H9 (cell line): ENCODE data around the gene SNCA. TPM values are rescaled to one million over a fixed set of nuclear protein-coding genes. Genes with fewer than 3 reads are reported as not detected.

Experiments used
- DNase-seq: peaks from one replicate; pipeline ENCODE4 v3.0.0-alpha.2; 2017
- H2AFZ ChIP-seq: one replicate; pipeline ENCODE4 v1.6.1; 2013; ENCODE audit warnings: mild to moderate bottlenecking, low read length, control low read depth, moderate library complexity
- H2AK5ac ChIP-seq: 2 replicates; pipeline ENCODE4 v1.6.1; 2013; ENCODE audit warnings: low read length, control low read depth, mixed read lengths; ENCODE audit not compliant: insufficient read length
- H2BK120ac ChIP-seq: one replicate; pipeline ENCODE4 v1.6.1; 2013; ENCODE audit warnings: low read depth, mild to moderate bottlenecking, low read length, control low read depth, inconsistent platforms; ENCODE audit not compliant: poor library complexity, severe bottlenecking
- H2BK12ac ChIP-seq: 2 replicates; pipeline ENCODE4 v1.6.1; 2013; ENCODE audit warnings: low read length, control low read depth, mixed read lengths, low read depth; ENCODE audit not compliant: insufficient read length
- H2BK15ac ChIP-seq: 2 replicates; pipeline ENCODE4 v1.6.1; 2013; ENCODE audit warnings: low read depth, low read length, control low read depth
- H2BK20ac ChIP-seq: one replicate; pipeline ENCODE4 v1.6.1; 2013; ENCODE audit warnings: low read depth, mild to moderate bottlenecking, low read length, control low read depth, inconsistent platforms; ENCODE audit not compliant: poor library complexity, severe bottlenecking
- H2BK5ac ChIP-seq: 2 replicates; pipeline ENCODE4 v1.6.1; 2013; ENCODE audit warnings: low read length, control low read depth, mixed read lengths; ENCODE audit not compliant: insufficient read length
- H3K14ac ChIP-seq: 2 replicates; pipeline ENCODE4 v1.6.1; 2013; ENCODE audit warnings: low read length, control low read depth; ENCODE audit not compliant: insufficient read depth
- H3K18ac ChIP-seq: 2 replicates; pipeline ENCODE4 v1.6.1; 2013; ENCODE audit warnings: low read depth, mild to moderate bottlenecking, mixed read lengths, low read length, control low read depth; ENCODE audit not compliant: insufficient read length
- H3K23ac ChIP-seq: 2 replicates; pipeline ENCODE4 v1.6.1; 2013; ENCODE audit warnings: low read length, control low read depth, mixed read lengths, low read depth; ENCODE audit not compliant: insufficient read length
- H3K23me2 ChIP-seq: 2 replicates; pipeline ENCODE4 v1.6.1; 2013; ENCODE audit warnings: low read depth, mild to moderate bottlenecking, mixed read lengths, low read length, control low read depth; ENCODE audit not compliant: insufficient read length, poor library complexity, severe bottlenecking
- H3K27ac ChIP-seq: 2 replicates; pipeline ENCODE4 v1.5.1; 2013; ENCODE audit warnings: low read length, control low read depth, mixed read lengths, low read depth; ENCODE audit not compliant: insufficient read length
- H3K27me3 ChIP-seq: 2 replicates; pipeline ENCODE4 v1.6.1; 2013; ENCODE audit warnings: low read length, control low read depth, inconsistent platforms; ENCODE audit not compliant: insufficient read depth
- H3K4ac ChIP-seq: 2 replicates; pipeline ENCODE4 v1.6.1; 2013; ENCODE audit warnings: low read depth, mild to moderate bottlenecking, control low read depth, inconsistent platforms, low read length, moderate library complexity
- H3K4me1 ChIP-seq: 2 replicates; pipeline ENCODE4 v1.6.1; 2013; ENCODE audit warnings: low read length, control low read depth, inconsistent platforms; ENCODE audit not compliant: insufficient read depth
- H3K4me2 ChIP-seq: 2 replicates; pipeline ENCODE4 v1.6.1; 2013; ENCODE audit warnings: low read length, control low read depth, mixed read lengths; ENCODE audit not compliant: insufficient read length, insufficient read depth
- H3K56ac ChIP-seq: 2 replicates; pipeline ENCODE4 v1.6.1; 2013; ENCODE audit warnings: low read depth, mild to moderate bottlenecking, mixed read lengths, low read length, control low read depth; ENCODE audit not compliant: insufficient read length
- H3K79me1 ChIP-seq: 2 replicates; pipeline ENCODE4 v1.6.1; 2013; ENCODE audit warnings: low read depth, mild to moderate bottlenecking, moderate library complexity, low read length, control low read depth, inconsistent platforms; ENCODE audit not compliant: insufficient read depth, poor library complexity, severe bottlenecking
- H3K79me2 ChIP-seq: 2 replicates; pipeline ENCODE4 v1.6.1; 2013; ENCODE audit warnings: low read length, control low read depth, inconsistent platforms; ENCODE audit not compliant: insufficient read depth
- H3K9ac ChIP-seq: 2 replicates; pipeline ENCODE4 v1.6.1; 2013; ENCODE audit warnings: low read length, control low read depth, mixed read lengths; ENCODE audit not compliant: insufficient read length; ENCODE audit errors: extremely low read depth
- H3K9me3 ChIP-seq: one replicate; pipeline ENCODE4 v1.6.1; 2013; ENCODE audit warnings: low read depth, low read length, inconsistent platforms; ENCODE audit not compliant: control insufficient read depth
- H3T11ph ChIP-seq: one replicate; pipeline ENCODE4 v1.6.1; 2013; ENCODE audit warnings: mild to moderate bottlenecking, low read length, control low read depth, inconsistent platforms
- H4K20me1 ChIP-seq: one replicate; pipeline ENCODE4 v1.6.1; 2013; ENCODE audit not compliant: control insufficient read depth, insufficient read length, insufficient read depth
- H4K5ac ChIP-seq: 2 replicates; pipeline ENCODE4 v1.6.1; 2013; ENCODE audit warnings: low read depth, mild to moderate bottlenecking, mixed read lengths, low read length, control low read depth; ENCODE audit not compliant: insufficient read length
- H4K8ac ChIP-seq: replicated peaks from 2 replicates; pipeline ENCODE4 v1.6.1; 2013; ENCODE audit warnings: low read length, control low read depth, mixed read lengths, low read depth; ENCODE audit not compliant: insufficient read length
- H4K91ac ChIP-seq: 2 replicates; pipeline ENCODE4 v1.6.1; 2013; ENCODE audit warnings: low read depth, mild to moderate bottlenecking, moderate library complexity, mixed read lengths, low read length, control low read depth; ENCODE audit not compliant: insufficient read length
- H3K27ac Mint-ChIP-seq, 3 experiments: 2 replicates in 2 of 3; 3 replicates in 1 of 3; pipeline ENCODE4 v1.8.0; 2020 to 2021; ENCODE audit warnings: mixed read lengths in 3 of 3, mild to moderate bottlenecking in 1 of 3, moderate library complexity in 1 of 3
- H3K27me3 Mint-ChIP-seq: 2 replicates; pipeline ENCODE4 v1.8.0; 2021; ENCODE audit warnings: low read depth, mild to moderate bottlenecking, moderate library complexity, mixed read lengths
- H3K36me3 Mint-ChIP-seq, 3 experiments: 2 replicates in 2 of 3; 3 replicates in 1 of 3; pipeline ENCODE4 v1.8.0; 2020 to 2021; ENCODE audit warnings: low read depth in 3 of 3, mixed read lengths in 3 of 3; ENCODE audit not compliant: insufficient read depth in 1 of 3
- H3K4me1 Mint-ChIP-seq, 2 experiments: 2 replicates each; pipeline ENCODE4 v1.8.0; 2020; ENCODE audit warnings: mixed read lengths in 2 of 2
- H3K4me3 Mint-ChIP-seq, 2 experiments: 2 replicates in 1 of 2; 3 replicates in 1 of 2; pipeline ENCODE4 v1.8.0; 2020 to 2021; ENCODE audit warnings: mild to moderate bottlenecking in 2 of 2, mixed read lengths in 2 of 2, moderate library complexity in 1 of 2
- H3K9me3 Mint-ChIP-seq, 2 experiments: 2 replicates in 1 of 2; 3 replicates in 1 of 2; pipeline ENCODE4 v1.8.0; 2020; ENCODE audit warnings: mild to moderate bottlenecking in 2 of 2, mixed read lengths in 2 of 2, moderate library complexity in 1 of 2
- CTCF ChIP-seq: fragments of 200-600 bp; sonication (generic); conservative IDR thresholded peaks from 3 replicates; pipeline ENCODE4 v1.8.0; 2021; ENCODE audit warnings: antibody characterized with exemption, mild to moderate bottlenecking
- WGBS: extraction: QIAGEN DNeasy Blood & Tissue Kit; methylation state at CpG from one replicate; pipeline ENCODE4 v1.1.7; 2013; ENCODE audit warnings: missing lambda C conversion rate, low lambda C conversion rate, mixed read lengths; ENCODE audit not compliant: insufficient read length; ENCODE audit errors: extremely low coverage; 5-methylcytosine and 5-hydroxymethylcytosine counted together
- total RNA-seq: library from RNA; stranded (reverse); gene quantifications from 2 replicates; pipeline ENCODE4 v1.2.1, GENCODE V29; 2021

The SNCA gene
- total RNA-seq, 1 experiment from 2014 or later: 8.5 TPM

- Histone ChIP-seq H3K56ac (no peak overlapping the region), H4K8ac (no peak overlapping the region), H3K4ac (no peak overlapping the region), H2BK12ac (no peak overlapping the region), H3K27me3 (no peaks in the 10 kb centered on the region), H3T11ph (no peak overlapping the region), H3K23ac (no peak overlapping the region), H2BK20ac (no peak overlapping the region), H2BK120ac (no peak overlapping the region), H3K9ac (no peak overlapping the region), H3K18ac (no peak overlapping the region), H3K79me2 (no peaks in the 10 kb centered on the region), H3K4me1 (no peaks in the 10 kb centered on the region), H2BK15ac (no peak overlapping the region), H4K5ac (no peak overlapping the region), H3K79me1 (no peaks in the 10 kb centered on the region), H2AK5ac (no peak overlapping the region), H4K20me1 (no peaks in the 10 kb centered on the region), H3K23me2 (no peaks in the 10 kb centered on the region), H4K91ac (no peak overlapping the region), H3K9me3 (no peaks in the 10 kb centered on the region), H3K27ac (no peak overlapping the region), H2AFZ (no peak overlapping the region), H3K4me2 (no peak overlapping the region), H2BK5ac (no peak overlapping the region), H3K14ac (no peak overlapping the region)
- H3K36me3 Mint-ChIP-seq: peaks cover 0 to 49% (median 19%) of the 10 kb centered on the region in 3 experiments; a peak in 5 of 7 replicates
- H3K4me3 Mint-ChIP-seq: no peak overlapping the region
- TF ChIP-seq CTCF: no peak
- no peaks in the 10 kb centered on the region for H3K27me3 Mint-ChIP-seq
- no CpG with 5 or more reads among the region's 1 CpG for WGBS
- no peak overlapping the region for H3K27ac Mint-ChIP-seq
- H3K4me1 Mint-ChIP-seq: peaks cover 17 to 28% of the 10 kb centered on the region in 2 experiments
- H3K9me3 Mint-ChIP-seq: peaks cover 8 to 9% of the 10 kb centered on the region in 2 experiments
- DNase-seq: no peak
Measured at GRCh38 chr4:89685277-89685676, 151.7 kb downstream of the SNCA start.
